ENCODE results near the gene PROCA1.

- TF ChIP-seq CTCF (conservative IDR thresholded peaks at IDR 0.05; ENCODE audit: low read length) = no peak
- no peak for TF ChIP-seq EZH2phosphoT487 (IDR thresholded peaks at IDR 0.05; ENCODE audit: borderline replicate concordance)
Measured at GRCh38 chr17:28717578-28718332, 6.1 kb upstream of the PROCA1 start, which contains the start of gene RAB34.

Data from Loucy (cell line).